OCI-LY3 (cell line): ENCODE data around the gene MMP2.

ENCODE experiments used
- H2AFZ ChIP-seq: fragments of 200-600, 300-600 bp; shearing (Covaris generic); 2 replicates; pipeline ENCODE4 v1.6.0; 2014; ENCODE audit warnings: antibody characterized with exemption, low read depth, low read length
- H3K27ac ChIP-seq: fragments of 200-600, 300-600 bp; sonication (generic); 2 replicates; pipeline ENCODE4 v1.5.1; 2014; ENCODE audit warnings: mild to moderate bottlenecking, low read length, moderate library complexity, mixed read lengths
- H3K27me3 ChIP-seq: fragments of 200-600, 300-600 bp; sonication (generic); 2 replicates; pipeline ENCODE4 v1.6.1; 2014; ENCODE audit warnings: low read depth, low read length, mixed read lengths
- H3K36me3 ChIP-seq: fragments of 200-600, 300-600 bp; sonication (generic); replicated peaks from 2 replicates; pipeline ENCODE3; 2014; ENCODE audit warnings: low read depth, low read length, mixed read lengths
- H3K4me1 ChIP-seq: fragments of 300-600, 200-600 bp; sonication (generic); 2 replicates; pipeline ENCODE4 v1.6.1; 2014; ENCODE audit warnings: low read length, mixed read lengths
- H3K4me2 ChIP-seq: fragments of 200-600, 300-600 bp; sonication (generic); 2 replicates; pipeline ENCODE4 v1.6.1; 2014; ENCODE audit warnings: low read length, mixed read lengths
- H3K4me3 ChIP-seq: fragments of 300-600, 200-600 bp; sonication (generic); 2 replicates; pipeline ENCODE4 v1.5.1; 2014; ENCODE audit warnings: antibody characterized with exemption, mild to moderate bottlenecking, low read length, moderate library complexity
- H3K79me2 ChIP-seq: fragments of 300-600, 200-600 bp; shearing (Covaris generic); 2 replicates; pipeline ENCODE4 v1.6.1; 2014; ENCODE audit warnings: mild to moderate bottlenecking, low read length, mixed read lengths
- H3K9ac ChIP-seq: fragments of 300-600, 200-600 bp; shearing (Covaris generic); 2 replicates; pipeline ENCODE4 v1.6.0; 2014; ENCODE audit warnings: mild to moderate bottlenecking, low read length, moderate library complexity
- H3K9me3 ChIP-seq: fragments of 200-600, 300-600 bp; shearing (Covaris generic); 2 replicates; pipeline ENCODE4 v1.6.1; 2014; ENCODE audit warnings: low read length, mixed read lengths; ENCODE audit not compliant: insufficient read depth
- H4K20me1 ChIP-seq: fragments of 200-600, 300-600 bp; sonication (generic); 2 replicates; pipeline ENCODE4 v1.6.1; 2016; ENCODE audit warnings: low read length, mixed read lengths; ENCODE audit not compliant: insufficient read depth
- EZH2phosphoT487 ChIP-seq: fragments of 200-600 bp; shearing (Covaris generic); IDR thresholded peaks from 2 replicates; pipeline ENCODE4 v1.6.1; 2018; ENCODE audit warnings: antibody characterized with exemption, mixed run types, low read depth
- TF ChIP-seq, protein P1 (sequence below): fragments of 200-600, 300-600 bp; sonication (generic); IDR thresholded peaks from 2 replicates; pipeline ENCODE4 v1.5.1; 2014; ENCODE audit warnings: antibody characterized with exemption, low read length, low read depth

The MMP2 gene

GRCh38 chr16:55481023-55481422 lies 2.0 kb downstream of the MMP2 start:
- no peaks in the 10 kb centered on the region for H3K36me3 ChIP-seq
- H3K79me2 ChIP-seq = no peaks in the 10 kb centered on the region
- no peak overlapping the region for H3K4me2 ChIP-seq
- TF ChIP-seq, protein P1, sequence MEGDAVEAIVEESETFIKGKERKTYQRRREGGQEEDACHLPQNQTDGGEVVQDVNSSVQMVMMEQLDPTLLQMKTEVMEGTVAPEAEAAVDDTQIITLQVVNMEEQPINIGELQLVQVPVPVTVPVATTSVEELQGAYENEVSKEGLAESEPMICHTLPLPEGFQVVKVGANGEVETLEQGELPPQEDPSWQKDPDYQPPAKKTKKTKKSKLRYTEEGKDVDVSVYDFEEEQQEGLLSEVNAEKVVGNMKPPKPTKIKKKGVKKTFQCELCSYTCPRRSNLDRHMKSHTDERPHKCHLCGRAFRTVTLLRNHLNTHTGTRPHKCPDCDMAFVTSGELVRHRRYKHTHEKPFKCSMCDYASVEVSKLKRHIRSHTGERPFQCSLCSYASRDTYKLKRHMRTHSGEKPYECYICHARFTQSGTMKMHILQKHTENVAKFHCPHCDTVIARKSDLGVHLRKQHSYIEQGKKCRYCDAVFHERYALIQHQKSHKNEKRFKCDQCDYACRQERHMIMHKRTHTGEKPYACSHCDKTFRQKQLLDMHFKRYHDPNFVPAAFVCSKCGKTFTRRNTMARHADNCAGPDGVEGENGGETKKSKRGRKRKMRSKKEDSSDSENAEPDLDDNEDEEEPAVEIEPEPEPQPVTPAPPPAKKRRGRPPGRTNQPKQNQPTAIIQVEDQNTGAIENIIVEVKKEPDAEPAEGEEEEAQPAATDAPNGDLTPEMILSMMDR = no peak
- no peak for TF ChIP-seq EZH2phosphoT487
- no peak overlapping the region for H3K27ac ChIP-seq
- H3K9ac ChIP-seq = no peak overlapping the region
- no peaks in the 10 kb centered on the region for H3K27me3 ChIP-seq
- H2AFZ ChIP-seq = no peak overlapping the region
- H3K4me1 ChIP-seq = no peaks in the 10 kb centered on the region
- no peaks in the 10 kb centered on the region for H3K9me3 ChIP-seq
- no peaks in the 10 kb centered on the region for H4K20me1 ChIP-seq
- no peak overlapping the region for H3K4me3 ChIP-seq

- Histone ChIP-seq H3K9me3 (no peaks in the 10 kb centered on the region), H3K36me3 (no peaks in the 10 kb centered on the region), H4K20me1 (no peaks in the 10 kb centered on the region), H3K4me1 (no peaks in the 10 kb centered on the region), H3K27me3 (no peaks in the 10 kb centered on the region), H3K4me3 (no peak overlapping the region), H3K79me2 (no peaks in the 10 kb centered on the region), H3K27ac (no peak overlapping the region), H3K9ac (no peak overlapping the region), H2AFZ (no peak overlapping the region), H3K4me2 (no peak overlapping the region)
- TF ChIP-seq EZH2phosphoT487 = no peak
- TF ChIP-seq, protein P1 = no peak
These were observed 3.1 kb downstream of the MMP2 start for GRCh38 chr16:55482056-55482455.

DNA sequence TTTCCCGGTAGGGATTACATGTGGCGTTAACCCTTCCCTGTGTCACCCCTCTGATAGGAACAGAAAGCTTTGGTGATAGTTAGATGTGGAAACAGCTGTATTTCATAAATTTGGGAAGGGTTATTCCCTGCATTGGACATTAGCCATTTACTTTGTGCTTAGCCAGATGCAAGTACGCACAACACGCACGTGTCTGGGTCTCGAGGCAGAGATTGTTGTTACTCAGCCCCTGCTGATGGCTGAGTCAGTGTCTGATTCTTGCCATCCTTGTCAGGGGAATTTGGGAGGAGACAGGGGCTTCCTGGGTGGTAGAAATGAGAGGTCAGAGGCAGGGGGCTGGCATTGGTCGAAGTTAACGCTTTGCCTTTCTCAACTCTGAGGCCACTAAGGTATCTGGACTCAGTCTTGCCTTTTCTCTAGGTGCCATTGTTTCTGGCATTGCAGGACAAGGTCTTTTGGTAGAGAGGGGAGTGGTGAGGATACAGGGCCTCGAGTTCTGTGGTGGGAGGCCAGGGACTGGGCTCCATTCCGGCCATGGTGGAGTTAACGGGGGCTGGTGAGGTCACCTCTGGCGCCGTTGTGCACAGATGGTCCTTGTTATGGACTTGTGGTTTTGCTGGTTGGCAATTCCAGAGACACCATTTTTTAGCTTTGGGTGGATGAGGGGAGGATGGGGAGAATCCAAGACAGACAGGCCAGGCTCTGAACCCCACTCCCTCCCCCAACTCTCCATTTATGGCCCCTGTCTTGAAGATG lies 8.2 kb downstream of the MMP2 start:
- Histone ChIP-seq H4K20me1 (no peaks in the 10 kb centered on the region), H3K9ac (no peak overlapping the region), H3K4me2 (no peak overlapping the region)

GRCh38 chr16:55488306-55488705 lies 9.3 kb downstream of the MMP2 start:
- Histone ChIP-seq H3K79me2 (no peaks in the 10 kb centered on the region), H3K27ac (no peak overlapping the region), H3K27me3 (no peaks in the 10 kb centered on the region), H3K4me2 (no peak overlapping the region), H3K36me3 (no peaks in the 10 kb centered on the region), H2AFZ (no peak overlapping the region), H4K20me1 (no peaks in the 10 kb centered on the region), H3K4me1 (no peaks in the 10 kb centered on the region), H3K9ac (no peak overlapping the region), H3K9me3 (no peaks in the 10 kb centered on the region), H3K4me3 (no peak overlapping the region)
- no peak for TF ChIP-seq EZH2phosphoT487
- TF ChIP-seq, protein P1 = no peak

More for the DNA sequence above, 8.2 kb downstream of the MMP2 start:
- no peaks in the 10 kb centered on the region for H3K27me3 ChIP-seq
- no peak overlapping the region for H3K27ac ChIP-seq
- no peaks in the 10 kb centered on the region for H3K36me3 ChIP-seq
- no peak overlapping the region for H2AFZ ChIP-seq
- no peaks in the 10 kb centered on the region for H3K9me3 ChIP-seq
- H3K4me1 ChIP-seq = no peaks in the 10 kb centered on the region
- H3K4me3 ChIP-seq = no peak overlapping the region
- TF ChIP-seq EZH2phosphoT487 = no peak
- TF ChIP-seq, protein P1 = no peak
- H3K79me2 ChIP-seq = no peaks in the 10 kb centered on the region
